ENCODE measurements around the gene KCTD17. TPM values are rescaled to one million over a fixed set of nuclear protein-coding genes. Genes with fewer than 3 reads are reported as not detected.

The KCTD17 gene
- total and polyA plus RNA-seq, 2 experiments from 2014 or later, result 38.4 to 49.5 TPM

DNA sequence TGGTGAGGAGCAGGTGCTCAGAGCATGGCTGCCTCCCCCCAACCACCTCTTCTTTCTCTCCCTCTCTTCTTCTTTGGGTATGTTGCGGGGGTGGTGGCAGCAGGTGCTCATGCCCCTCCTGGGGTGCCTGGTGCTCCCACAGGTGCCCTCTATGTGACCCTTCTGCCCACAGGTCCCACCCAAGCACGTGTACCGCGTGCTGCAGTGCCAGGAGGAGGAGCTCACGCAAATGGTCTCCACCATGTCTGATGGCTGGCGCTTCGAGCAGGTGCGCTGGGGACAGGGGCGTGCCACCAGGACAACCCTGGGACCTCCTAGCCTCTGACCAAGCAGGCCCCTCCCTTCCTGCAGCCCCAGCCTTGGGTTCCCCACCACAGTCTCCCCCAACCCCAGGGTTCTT is 5.7 kb downstream of the KCTD17 start:
- no peak overlapping the region for H3K27ac ChIP-seq
- DNase-seq (ENCODE audit: low read depth in 1 of 2, low spot score in 1 of 2), result no peak
- H3K36me3 ChIP-seq, result no peaks in the 10 kb centered on the region
- H3K4me3 ChIP-seq, result no peak overlapping the region
- TF ChIP-seq, protein P1, sequence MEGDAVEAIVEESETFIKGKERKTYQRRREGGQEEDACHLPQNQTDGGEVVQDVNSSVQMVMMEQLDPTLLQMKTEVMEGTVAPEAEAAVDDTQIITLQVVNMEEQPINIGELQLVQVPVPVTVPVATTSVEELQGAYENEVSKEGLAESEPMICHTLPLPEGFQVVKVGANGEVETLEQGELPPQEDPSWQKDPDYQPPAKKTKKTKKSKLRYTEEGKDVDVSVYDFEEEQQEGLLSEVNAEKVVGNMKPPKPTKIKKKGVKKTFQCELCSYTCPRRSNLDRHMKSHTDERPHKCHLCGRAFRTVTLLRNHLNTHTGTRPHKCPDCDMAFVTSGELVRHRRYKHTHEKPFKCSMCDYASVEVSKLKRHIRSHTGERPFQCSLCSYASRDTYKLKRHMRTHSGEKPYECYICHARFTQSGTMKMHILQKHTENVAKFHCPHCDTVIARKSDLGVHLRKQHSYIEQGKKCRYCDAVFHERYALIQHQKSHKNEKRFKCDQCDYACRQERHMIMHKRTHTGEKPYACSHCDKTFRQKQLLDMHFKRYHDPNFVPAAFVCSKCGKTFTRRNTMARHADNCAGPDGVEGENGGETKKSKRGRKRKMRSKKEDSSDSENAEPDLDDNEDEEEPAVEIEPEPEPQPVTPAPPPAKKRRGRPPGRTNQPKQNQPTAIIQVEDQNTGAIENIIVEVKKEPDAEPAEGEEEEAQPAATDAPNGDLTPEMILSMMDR (IDR thresholded peaks at IDR 0.05; ENCODE audit: low read depth, low read length), result no peak
- no peaks in the 10 kb centered on the region for H3K9me3 ChIP-seq (ENCODE audit: low read depth)
- no peaks in the 10 kb centered on the region for H3K4me1 ChIP-seq (ENCODE audit: low read depth)
- H3K27me3 ChIP-seq, result no peaks in the 10 kb centered on the region

GRCh38 chr22:37057796-37058510 is 6.4 kb downstream of the KCTD17 start:
- Histone ChIP-seq H3K4me1 (ENCODE audit: low read depth) (no peaks in the 10 kb centered on the region), H3K27me3 (no peaks in the 10 kb centered on the region), H3K4me3 (no peak overlapping the region), H3K36me3 (no peaks in the 10 kb centered on the region), H3K9me3 (ENCODE audit: low read depth) (no peaks in the 10 kb centered on the region), H3K27ac (no peak overlapping the region)
- TF ChIP-seq, protein P1 (IDR thresholded peaks at IDR 0.05; ENCODE audit: low read depth, low read length), result no peak
- DNase-seq (ENCODE audit: low read depth in 1 of 2, low spot score in 1 of 2), result no peak

DNA sequence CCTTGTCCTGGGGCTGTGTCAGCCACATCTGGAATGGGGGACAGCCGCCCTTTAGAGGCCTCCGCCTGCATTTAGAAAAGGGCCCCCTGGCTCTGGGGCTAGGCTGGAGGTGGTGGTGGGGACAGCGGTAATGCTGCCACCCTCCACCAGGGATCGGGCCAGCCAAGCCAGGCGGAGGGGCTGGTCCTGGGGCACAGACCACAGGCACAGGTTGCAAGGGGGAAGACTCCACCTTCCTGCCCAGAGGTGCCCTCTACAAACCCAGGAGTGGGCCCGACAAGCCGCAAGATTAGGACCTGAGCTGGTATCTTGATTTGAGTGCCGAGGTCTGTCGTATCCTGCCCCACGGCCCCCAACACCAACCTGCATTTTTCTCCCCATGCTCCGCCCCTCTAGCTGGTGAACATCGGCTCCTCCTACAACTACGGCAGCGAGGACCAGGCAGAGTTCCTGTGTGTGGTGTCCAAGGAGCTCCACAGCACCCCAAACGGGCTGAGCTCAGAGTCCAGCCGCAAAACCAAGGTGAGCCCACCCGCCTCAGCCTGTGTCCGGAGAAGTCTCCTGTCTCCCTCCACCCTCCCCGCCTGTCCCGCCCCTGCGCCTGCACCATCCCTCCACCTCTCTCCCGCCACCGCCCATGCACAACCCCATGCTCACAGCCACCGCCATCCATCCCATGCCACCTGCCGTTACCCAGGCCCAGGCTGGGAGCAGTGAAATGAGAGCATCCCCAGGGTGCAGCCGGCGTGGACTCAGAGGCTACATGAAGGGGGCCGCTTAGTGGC is 7.6 kb downstream of the KCTD17 start:
- TF ChIP-seq, protein P1 (IDR thresholded peaks at IDR 0.05; ENCODE audit: low read depth, low read length), result no peak
- Histone ChIP-seq H3K4me1 (ENCODE audit: low read depth) (no peaks in the 10 kb centered on the region), H3K27ac (no peak overlapping the region), H3K27me3 (no peaks in the 10 kb centered on the region), H3K4me3 (no peak overlapping the region), H3K9me3 (ENCODE audit: low read depth) (no peaks in the 10 kb centered on the region), H3K36me3 (no peaks in the 10 kb centered on the region)
- no peak for DNase-seq (ENCODE audit: low read depth in 1 of 2, low spot score in 1 of 2)

DNA sequence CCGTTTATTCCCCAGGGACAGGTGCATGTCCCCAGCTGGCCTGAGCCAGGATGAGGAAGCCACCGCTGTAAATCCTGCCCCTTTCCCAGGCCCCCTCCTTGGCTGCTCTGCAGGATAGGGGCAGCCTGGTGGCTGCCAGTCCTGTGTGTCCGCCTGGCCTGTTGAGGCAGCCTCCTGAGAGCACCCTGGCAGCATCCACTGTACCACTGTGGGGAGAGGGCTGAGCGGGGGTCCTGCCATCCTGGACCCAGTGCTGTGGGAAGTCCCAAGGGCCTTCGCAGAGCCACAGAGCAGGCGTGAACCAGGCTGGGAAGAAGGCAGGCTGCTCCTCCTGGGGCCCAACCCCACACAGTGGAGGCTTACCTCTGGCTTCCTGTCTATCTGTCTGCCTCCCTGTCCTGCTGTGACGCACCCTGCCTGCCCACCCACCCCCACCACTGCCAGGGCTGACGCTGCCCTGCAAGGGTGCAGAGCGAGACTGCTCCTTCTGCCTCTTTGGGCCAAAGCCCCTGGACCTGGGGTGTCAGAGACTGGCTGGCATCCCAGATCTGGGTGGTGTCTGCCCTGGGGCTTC is 8.4 kb downstream of the KCTD17 start:
- TF ChIP-seq, protein P1 (IDR thresholded peaks at IDR 0.05; ENCODE audit: low read depth, low read length), result no peak
- Histone ChIP-seq H3K9me3 (ENCODE audit: low read depth) (no peaks in the 10 kb centered on the region), H3K4me3 (no peak overlapping the region), H3K27ac (no peak overlapping the region), H3K4me1 (ENCODE audit: low read depth) (no peaks in the 10 kb centered on the region), H3K36me3 (no peaks in the 10 kb centered on the region), H3K27me3 (no peaks in the 10 kb centered on the region)
- no peak for DNase-seq (ENCODE audit: low read depth in 1 of 2, low spot score in 1 of 2)

GRCh38 chr22:37060801-37061610 is 9.5 kb downstream of the KCTD17 start:
- DNase-seq (ENCODE audit: low read depth in 1 of 2, low spot score in 1 of 2), result no peak
- Histone ChIP-seq H3K27me3 (no peaks in the 10 kb centered on the region), H3K36me3 (no peaks in the 10 kb centered on the region), H3K4me1 (ENCODE audit: low read depth) (no peaks in the 10 kb centered on the region), H3K4me3 (no peak overlapping the region), H3K27ac (no peak overlapping the region), H3K9me3 (ENCODE audit: low read depth) (no peaks in the 10 kb centered on the region)
- TF ChIP-seq, protein P1 (IDR thresholded peaks at IDR 0.05; ENCODE audit: low read depth, low read length), result no peak

All from cardiac muscle cell (in vitro differentiated cells and primary cell).